ENCODE measurements around the gene DNAH6.

- TF ChIP-seq CTCF (IDR thresholded peaks at IDR 0.05; ENCODE audit: borderline replicate concordance, extremely low read depth, low read length, poor library complexity, severe bottlenecking), result no peak
- no peak for TF ChIP-seq EZH2 (IDR thresholded peaks at IDR 0.05; ENCODE audit: borderline replicate concordance, low read depth, low read length, severe bottlenecking)
Measured at GRCh38 chr2:84481702-84482101, 34.6 kb upstream of the DNAH6 start.

All from DND-41 (cell line).